NCI-H345 (cell line): Measurements from ENCODE around the gene MTLN.
"Not testable (repeated sequence)": the region's sequence is repeated elsewhere in the genome, so short reads cannot be mapped to it uniquely, and the experiment has no call there.

ENCODE experiments used
- DNase-seq: peaks from one replicate; lab custom pipeline; 2025; lab: John Stamatoyannopoulos, UW

The MTLN gene

DNA sequence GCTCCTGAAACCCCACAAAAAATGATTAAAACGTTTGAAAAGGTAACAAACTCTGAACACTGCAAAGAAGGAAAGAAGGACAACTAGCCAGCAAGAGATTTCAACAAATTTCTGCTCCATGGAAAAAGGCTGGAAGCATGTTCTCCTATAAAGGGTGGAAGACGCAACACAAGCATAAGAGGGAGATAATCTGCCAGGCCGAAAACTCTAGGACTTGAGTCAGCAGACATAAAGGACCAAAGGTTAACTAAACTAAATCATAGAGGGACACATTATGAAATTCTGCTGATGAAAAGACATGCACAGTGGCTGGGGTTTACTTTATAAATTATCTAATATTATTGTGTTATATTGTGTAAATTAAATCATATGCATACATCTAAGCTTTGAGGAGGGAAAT lies 14.3 kb downstream of the MTLN start:
- DNase-seq: no peak

DNA sequence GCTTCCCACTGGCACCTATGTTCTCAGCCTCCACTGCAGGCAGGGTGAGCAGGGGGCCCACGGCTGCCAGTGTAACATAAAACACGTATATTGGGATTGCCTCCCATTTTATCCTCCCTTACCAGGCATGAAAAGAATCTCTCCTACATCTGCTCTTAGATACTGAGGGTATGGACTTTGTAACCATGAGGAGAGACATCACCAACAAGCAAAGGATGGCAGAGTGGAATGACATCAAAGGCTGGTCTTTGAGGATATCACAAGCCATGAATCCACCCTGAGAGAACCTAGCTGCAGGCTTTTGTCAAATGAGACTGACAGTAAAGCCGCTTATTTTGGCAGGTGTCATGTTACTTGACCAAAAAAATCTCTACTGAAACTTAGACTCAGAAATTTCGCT lies 14.9 kb downstream of the MTLN start:
- DNase-seq: no peak

DNA sequence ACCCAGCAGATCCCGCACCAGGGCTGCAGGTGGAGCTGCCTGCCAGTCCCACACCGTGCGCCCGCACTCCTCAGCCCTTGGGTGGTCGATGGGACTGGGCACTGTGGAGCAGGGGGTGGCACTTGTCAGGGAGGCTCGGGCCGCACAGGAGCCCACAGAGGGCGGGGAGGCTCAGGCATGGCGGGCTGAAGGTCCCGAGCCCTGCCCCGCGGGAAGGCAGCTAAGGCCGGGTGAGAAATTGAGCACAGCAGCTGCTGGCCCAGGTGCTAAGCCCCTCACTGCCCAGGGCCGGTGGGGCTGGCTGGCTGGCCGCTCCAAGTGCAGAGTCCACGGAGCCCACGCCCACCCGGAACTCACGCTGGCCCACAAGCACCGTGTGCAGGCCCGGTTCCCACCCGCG lies 22.2 kb downstream of the MTLN start:
- DNase-seq: not testable (repeated sequence)

GRCh38 chr2:110182449-110182848 lies 29.9 kb downstream of the MTLN start:
- DNase-seq: no peak

DNA sequence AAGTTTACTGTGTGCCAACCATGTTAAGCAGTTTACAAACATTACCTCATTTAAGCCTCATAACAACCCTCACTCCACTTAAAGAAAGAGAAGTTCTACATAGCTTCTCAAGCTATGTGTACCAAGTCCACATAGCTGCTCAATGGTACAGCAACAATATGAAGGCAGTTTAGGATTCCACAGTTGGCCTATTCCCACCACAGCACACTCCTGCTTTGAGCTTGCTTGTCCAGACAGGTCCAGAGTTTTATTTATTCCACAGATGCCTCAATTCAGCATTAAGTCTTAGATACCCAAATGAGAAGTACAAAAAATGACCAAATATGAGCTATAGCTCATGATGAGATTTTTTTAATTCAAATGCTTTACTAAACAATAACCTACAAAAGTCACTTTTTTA lies 32.3 kb downstream of the MTLN start:
- no peak for DNase-seq

- no peak for DNase-seq
Measured at GRCh38 chr2:110173523-110173922, 38.8 kb downstream of the MTLN start.

- no peak for DNase-seq
Measured at GRCh38 chr2:110172506-110172905, 39.8 kb downstream of the MTLN start.

DNA sequence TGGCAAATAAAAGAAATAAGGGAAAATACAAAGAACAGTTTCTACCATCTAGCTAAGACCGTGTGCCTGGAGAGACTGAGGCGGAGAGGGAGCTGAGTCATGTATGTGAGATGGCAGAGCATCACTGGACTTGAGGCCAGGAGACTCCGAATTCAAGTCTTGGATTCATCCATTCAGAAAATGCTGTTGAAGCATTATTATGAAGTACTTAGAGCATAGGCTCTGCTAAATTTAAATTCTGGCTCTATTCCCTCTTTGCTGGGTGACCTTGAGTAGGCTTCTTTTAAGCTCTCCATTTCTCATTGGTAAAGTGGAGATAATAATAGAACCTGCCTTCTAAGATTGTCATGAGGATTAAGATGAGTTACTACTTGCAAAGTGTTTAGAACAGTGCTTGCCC lies 42.2 kb downstream of the MTLN start:
- no peak for DNase-seq

DNA sequence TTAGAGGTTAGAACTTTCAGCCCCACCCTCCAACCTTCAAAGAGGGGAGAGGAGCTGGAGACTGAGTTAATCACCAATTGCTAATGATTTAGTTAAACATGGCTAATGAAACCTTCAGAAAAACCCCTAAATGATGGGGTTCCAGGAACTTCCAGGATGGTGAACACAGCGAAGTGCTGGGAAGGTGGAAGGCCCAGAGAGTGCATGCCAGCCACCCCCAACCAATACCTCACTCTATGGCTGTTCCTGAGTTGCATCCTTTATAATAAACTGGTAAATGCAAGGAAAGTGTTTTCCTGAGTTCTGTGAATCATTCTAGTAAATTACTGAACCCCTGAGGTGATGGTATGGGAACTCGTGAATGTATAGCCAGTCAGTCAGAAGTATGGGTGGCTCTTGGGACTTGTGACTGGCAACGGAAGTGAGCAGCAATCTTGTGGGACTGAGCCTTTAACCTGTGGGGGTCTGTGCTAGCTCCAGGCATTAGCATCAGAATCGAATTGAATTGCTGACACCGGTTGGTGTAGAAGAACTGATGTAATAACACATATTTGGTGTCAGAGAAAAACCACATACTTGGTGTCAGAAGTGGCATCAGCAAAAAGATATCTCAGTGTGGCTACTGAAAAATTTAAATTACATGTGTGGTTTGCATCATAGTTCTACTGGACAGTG lies 44.9 kb downstream of the MTLN start:
- DNase-seq: no peak

- DNase-seq: no peak
Measured at GRCh38 chr2:110166266-110166665, 46.1 kb downstream of the MTLN start.
